Calu3 (cell line): ENCODE measurements around the gene CHAD. TPM values are rescaled to one million over a fixed set of nuclear protein-coding genes. Genes with fewer than 3 reads are reported as not detected.
A peak's percentile ranks its signal among the peaks of the same experiment; 100 is the strongest.
"Not testable (repeated sequence)": the region's sequence is repeated elsewhere in the genome, so short reads cannot be mapped to it uniquely, and the experiment has no call there.

Experiments
- BruUV-seq: library from RNA; stranded (reverse); fragments of 400-500 nt; replicated peaks from 2 replicates; lab custom pipeline; 2021; lab: Mats Ljungman, UMichigan
- CTCF ChIA-PET: fragments of 300-600 bp; sonication (Branson Sonifier 250); formaldehyde crosslinking; loops from one replicate; lab custom pipeline; 2022; ENCODE audit warnings: antibody characterized with exemption; lab: Charles Lee
- DNase-seq: peaks from one replicate; pipeline ENCODE4 v3.0.0; 2022
- H3K27ac Mint-ChIP-seq: one replicate; pipeline ENCODE4 v1.8.0; 2022; ENCODE audit warnings: mixed read lengths; ENCODE audit not compliant: unreplicated experiment
- H3K27me3 Mint-ChIP-seq: one replicate; pipeline ENCODE4 v1.8.0; 2022; ENCODE audit warnings: mixed read lengths; ENCODE audit not compliant: unreplicated experiment
- H3K36me3 Mint-ChIP-seq: one replicate; pipeline ENCODE4 v1.8.0; 2022; ENCODE audit warnings: mild to moderate bottlenecking, moderate library complexity, mixed read lengths; ENCODE audit not compliant: insufficient read depth, unreplicated experiment
- H3K4me1 Mint-ChIP-seq: one replicate; pipeline ENCODE4 v1.8.0; 2022; ENCODE audit warnings: mild to moderate bottlenecking, low read depth, mixed read lengths; ENCODE audit not compliant: unreplicated experiment
- H3K4me3 Mint-ChIP-seq: one replicate; pipeline ENCODE4 v1.8.0; 2022; ENCODE audit warnings: mild to moderate bottlenecking, low read depth, moderate library complexity, mixed read lengths; ENCODE audit not compliant: unreplicated experiment
- H3K9me3 Mint-ChIP-seq: one replicate; pipeline ENCODE4 v1.8.0; 2022; ENCODE audit warnings: low read depth, mixed read lengths; ENCODE audit not compliant: unreplicated experiment
- CTCF ChIP-seq: fragments of 200-600 bp; IDR thresholded peaks from one replicate; pipeline ENCODE4 v1.8.0; 2022; ENCODE audit warnings: antibody characterized with exemption; ENCODE audit not compliant: unreplicated experiment
- intact Hi-C: fragments of 100-400 bp; cut with micrococcal nuclease; formaldehyde crosslinking; loops from one replicate; pipeline ENCODE4 v1.10.0; 2022; ENCODE audit not compliant: unreplicated experiment
- total RNA-seq: library from RNA; stranded (reverse); gene quantifications from 2 replicates; pipeline ENCODE4 v1.2.3, GENCODE V29; 2022

CHAD gene
- total RNA-seq, 1 experiment from 2014 or later: not detected

GRCh38 chr17:50478391-50479381, 10.0 kb upstream of the CHAD start, which contains the start of gene RSAD1:
RSAD1 (plus strand) TSS chr17:50478860; CDS start chr17:50478885, 25 bp downstream.
- Mint-ChIP-seq H3K27ac (peak within 1 kb of the TSS; percentile 87), H3K4me3 (peak within 1 kb of the TSS; percentile 65), H3K4me1 (peaks cover 45% of the 10 kb centered on the region), H3K36me3 (peaks cover 50% of the 10 kb centered on the region), H3K27me3 (no peaks in the 10 kb centered on the region), H3K9me3 (no peaks in the 10 kb centered on the region)
- intact Hi-C loops: loop anchor here (1.0 to 5.0 kb wide), 5 partner anchors 36 to 278 kb away; partner anchors contain the start of genes COL1A1 and LRRC59
- peak; percentile 96 for TF ChIP-seq CTCF
- no TSS peak for BruUV-seq
- DNase-seq: peak; percentile 96
- CTCF ChIA-PET: interaction anchor here (0.6 to 2.1 kb wide), 20 partner anchors 11 to 278 kb away, joined by 3 to 28 read pairs (median 4); partner anchors contain the start of genes ACSF2, EPN3 and LRRC59

- H3K27ac Mint-ChIP-seq: peak overlapping the region; percentile 87
- BruUV-seq: no TSS peak
- intact Hi-C loops: loop anchor here (2.0 to 5.0 kb wide), 4 partner anchors 36 to 277 kb away; partner anchors contain the start of genes COL1A1 and LRRC59
- no peak for TF ChIP-seq CTCF
- peak overlapping the region; percentile 65 for H3K4me3 Mint-ChIP-seq
- CTCF ChIA-PET: interaction anchor here (0.6 to 2.1 kb wide), 6 partner anchors 27 to 278 kb away, joined by 3 to 28 read pairs (median 4); partner anchors contain the start of gene LRRC59
- no peaks in the 10 kb centered on the region for H3K9me3 Mint-ChIP-seq
- H3K36me3 Mint-ChIP-seq: peaks cover 54% of the 10 kb centered on the region
- H3K27me3 Mint-ChIP-seq: no peaks in the 10 kb centered on the region
- DNase-seq: no peak
- peaks cover 42% of the 10 kb centered on the region for H3K4me1 Mint-ChIP-seq
Observed at GRCh38 chr17:50477976-50478375, 9.3 kb upstream of the CHAD start.

- peak overlapping the region; percentile 1 for H3K27ac Mint-ChIP-seq
Observed at GRCh38 chr17:50476545-50477315, 8.1 kb upstream of the CHAD start.

GRCh38 chr17:50475775-50476544, 7.3 kb upstream of the CHAD start:
- H3K9me3 Mint-ChIP-seq, H3K4me3 Mint-ChIP-seq, BruUV-seq, H3K27me3 Mint-ChIP-seq, DNase-seq: not testable (repeated sequence)
- H3K4me1 Mint-ChIP-seq: peaks cover 29% of the 10 kb centered on the region
- CTCF ChIA-PET: interaction anchor here (0.8 kb wide), 1 partner anchor 324 kb away, joined by 3 read pairs; no protein-coding TSS in a partner anchor
- H3K27ac Mint-ChIP-seq: peak overlapping the region; percentile 1
- intact Hi-C loops: loop anchor here (5.0 kb wide), 2 partner anchors 34 to 54 kb away; no protein-coding TSS in a partner anchor
- peaks cover 66% of the 10 kb centered on the region for H3K36me3 Mint-ChIP-seq

More at GRCh38 chr17:50476545-50477315, 8.1 kb upstream of the CHAD start:
- no TSS peak for BruUV-seq
- H3K27me3 Mint-ChIP-seq: no peaks in the 10 kb centered on the region
- H3K4me1 Mint-ChIP-seq: peaks cover 34% of the 10 kb centered on the region
- peaks cover 60% of the 10 kb centered on the region for H3K36me3 Mint-ChIP-seq
- no peak for DNase-seq
- intact Hi-C loops: loop anchor here (5.0 kb wide), 2 partner anchors 34 to 54 kb away; no protein-coding TSS in a partner anchor
- H3K4me3 Mint-ChIP-seq: no peak overlapping the region
- no peaks in the 10 kb centered on the region for H3K9me3 Mint-ChIP-seq
- CTCF ChIA-PET: no interaction called here
- TF ChIP-seq CTCF: no peak
